Trophoblast cell (in vitro differentiated cells and primary cell): ENCODE data around the gene ACLY. TPM values are rescaled to one million over a fixed set of nuclear protein-coding genes. Genes with fewer than 3 reads are reported as not detected.
A peak's percentile ranks its signal among the peaks of the same experiment; 100 is the strongest.

ENCODE experiments used
- DNase-seq, 2 donors: peaks; one replicate each; pipeline ENCODE4 v3.0.0-alpha.2; 2016
- H2AFZ ChIP-seq: 2 replicates; pipeline ENCODE4 v1.6.1; 2013; ENCODE audit warnings: low read length, moderate library complexity, mild to moderate bottlenecking; ENCODE audit not compliant: insufficient read depth, poor library complexity
- H2AK5ac ChIP-seq: 2 replicates; pipeline ENCODE4 v1.6.1; 2013; ENCODE audit warnings: mild to moderate bottlenecking, low read length
- H2BK120ac ChIP-seq: 2 replicates; pipeline ENCODE4 v1.6.1; 2013; ENCODE audit warnings: low read length, mild to moderate bottlenecking, moderate library complexity; ENCODE audit not compliant: insufficient read depth, poor library complexity
- H2BK12ac ChIP-seq: 2 replicates; pipeline ENCODE4 v1.6.1; 2013; ENCODE audit warnings: mild to moderate bottlenecking, low read length, moderate library complexity
- H2BK5ac ChIP-seq: 2 replicates; pipeline ENCODE4 v1.6.1; 2013; ENCODE audit warnings: low read length, low read depth, moderate library complexity, mild to moderate bottlenecking; ENCODE audit not compliant: poor library complexity
- H3K14ac ChIP-seq: 2 replicates; pipeline ENCODE4 v1.6.1; 2013; ENCODE audit warnings: mild to moderate bottlenecking, low read length
- H3K18ac ChIP-seq: 2 replicates; pipeline ENCODE4 v1.6.1; 2013; ENCODE audit warnings: mild to moderate bottlenecking, low read length
- H3K23ac ChIP-seq: 2 replicates; pipeline ENCODE4 v1.6.1; 2013; ENCODE audit warnings: low read length
- H3K27ac ChIP-seq: 2 replicates; pipeline ENCODE4 v1.5.1; 2013; ENCODE audit warnings: low read depth, mild to moderate bottlenecking, inconsistent platforms, low read length, moderate library complexity
- H3K27me3 ChIP-seq: 2 replicates; pipeline ENCODE4 v1.6.1; 2013; ENCODE audit warnings: inconsistent platforms, mild to moderate bottlenecking, low read length, moderate library complexity; ENCODE audit not compliant: insufficient read depth
- H3K36me3 ChIP-seq, 2 experiments: 1 replicate in 1 of 2; 2 replicates in 1 of 2; pipeline ENCODE4 v1.6.1; 2013; ENCODE audit warnings: low read length in 2 of 2, mild to moderate bottlenecking in 2 of 2, moderate library complexity in 1 of 2; ENCODE audit not compliant: insufficient read depth in 2 of 2, control insufficient read depth in 1 of 2
- H3K4ac ChIP-seq: 2 replicates; pipeline ENCODE4 v1.6.1; 2013; ENCODE audit warnings: low read depth, mild to moderate bottlenecking, low read length, moderate library complexity
- H3K4me1 ChIP-seq, 2 experiments: 1 replicate in 1 of 2; 2 replicates in 1 of 2; pipeline ENCODE4 v1.6.1; 2013; ENCODE audit warnings: low read length in 2 of 2, mild to moderate bottlenecking in 2 of 2, moderate library complexity in 1 of 2; ENCODE audit not compliant: insufficient read depth in 2 of 2, control insufficient read depth in 1 of 2
- H3K4me2 ChIP-seq: 2 replicates; pipeline ENCODE4 v1.6.1; 2013; ENCODE audit warnings: inconsistent platforms, mild to moderate bottlenecking, low read length, moderate library complexity
- H3K4me3 ChIP-seq: 2 replicates; pipeline ENCODE4 v1.5.1; 2013; ENCODE audit warnings: mild to moderate bottlenecking, low read depth, low read length, inconsistent platforms
- H3K79me1 ChIP-seq: one replicate; pipeline ENCODE4 v1.6.1; 2013; ENCODE audit warnings: low read length
- H3K79me2 ChIP-seq: 2 replicates; pipeline ENCODE4 v1.6.1; 2013; ENCODE audit warnings: low read length, mild to moderate bottlenecking; ENCODE audit not compliant: control insufficient read depth, insufficient read depth, poor library complexity
- H3K9ac ChIP-seq: 2 replicates; pipeline ENCODE4 v1.6.1; 2013; ENCODE audit warnings: mild to moderate bottlenecking, low read length
- H3K9me3 ChIP-seq: 2 replicates; pipeline ENCODE4 v1.6.1; 2013; ENCODE audit warnings: low read depth, mild to moderate bottlenecking, control low read depth, inconsistent platforms, low read length; ENCODE audit not compliant: insufficient read depth
- H4K12ac ChIP-seq: 2 replicates; pipeline ENCODE4 v1.6.1; 2013; ENCODE audit warnings: low read depth, mild to moderate bottlenecking, low read length, moderate library complexity
- H4K8ac ChIP-seq: 2 replicates; pipeline ENCODE4 v1.6.1; 2013; ENCODE audit warnings: low read depth, mild to moderate bottlenecking, low read length, moderate library complexity
- H4K91ac ChIP-seq: one replicate; pipeline ENCODE4 v1.6.1; 2013; ENCODE audit warnings: low read depth, mild to moderate bottlenecking, low read length, moderate library complexity
- WGBS: extraction: QIAGEN DNeasy Blood & Tissue Kit; methylation state at CpG from one replicate; pipeline ENCODE4 v1.1.7; 2013; ENCODE audit warnings: missing lambda C conversion rate; ENCODE audit not compliant: insufficient read length, insufficient coverage; ENCODE audit errors: extremely low coverage; 5-methylcytosine and 5-hydroxymethylcytosine counted together
- polyA plus RNA-seq: library from polyadenylated mRNA; stranded (reverse); fragments of 200-250 nt; gene quantifications from 2 replicates; pipeline ENCODE4 v1.2.3, GENCODE V29; 2013

Gene ACLY
- 147 TPM in 2 replicates for polyA plus RNA-seq

- peak within 1 kb of the TSS; percentile 94 for H2AFZ ChIP-seq
- peak within 1 kb of the TSS; percentile 97 for H3K14ac ChIP-seq
- H3K27ac ChIP-seq: peak within 1 kb of the TSS; percentile 92
- peak within 1 kb of the TSS; percentile 41 for H3K23ac ChIP-seq
- H2AK5ac ChIP-seq: peak within 1 kb of the TSS; percentile 17
- DNase-seq: peak; percentile 99
- H3K4me1 ChIP-seq: peaks cover 22 to 35% of the 10 kb centered on the region in 2 experiments
- peak within 1 kb of the TSS; percentile 85 for H3K9ac ChIP-seq
- peaks cover 3 to 9% of the 10 kb centered on the region in 2 experiments for H3K36me3 ChIP-seq
- peaks cover 30% of the 10 kb centered on the region for H3K79me2 ChIP-seq
- peak within 1 kb of the TSS; percentile 83 for H3K18ac ChIP-seq
- H2BK120ac ChIP-seq: peak within 1 kb of the TSS; percentile 98
- peak within 1 kb of the TSS; percentile 95 for H3K4me2 ChIP-seq
- peaks cover 14% of the 10 kb centered on the region for H3K79me1 ChIP-seq
- peak within 1 kb of the TSS; percentile 95 for H3K4ac ChIP-seq
- H4K91ac ChIP-seq: peak within 1 kb of the TSS; percentile 94
- no peak within 1 kb of the TSS for H2BK12ac ChIP-seq
- H3K27me3 ChIP-seq: no peaks in the 10 kb centered on the region
- H4K12ac ChIP-seq: peak within 1 kb of the TSS; percentile 96
- H2BK5ac ChIP-seq: peak within 1 kb of the TSS; percentile 99
- no peaks in the 10 kb centered on the region for H3K9me3 ChIP-seq
- H4K8ac ChIP-seq: peak within 1 kb of the TSS; percentile 91
- WGBS: no CpG with 5 or more reads among the region's 80 CpGs
- H3K4me3 ChIP-seq: peak within 1 kb of the TSS; percentile 86
Measured at GRCh38 chr17:41918314-41919164, at the start of gene ACLY. ACLY (minus strand) TSS chr17:41918951; CDS start chr17:41913873, 5,078 bp downstream.

- H4K91ac ChIP-seq: no peak overlapping the region
- H4K8ac ChIP-seq: no peak overlapping the region
- H3K4ac ChIP-seq: no peak overlapping the region
- H2AK5ac ChIP-seq: no peak overlapping the region
- WGBS: no CpG with 5 or more reads among the region's 37 CpGs
- H3K18ac ChIP-seq: no peak overlapping the region
- H3K36me3 ChIP-seq: peaks cover 28 to 34% of the 10 kb centered on the region in 2 experiments
- H3K27me3 ChIP-seq: no peaks in the 10 kb centered on the region
- no peak overlapping the region for H3K23ac ChIP-seq
- no peak overlapping the region for H2BK12ac ChIP-seq
- H3K4me3 ChIP-seq: no peak overlapping the region
- H3K79me2 ChIP-seq: peaks cover 6% of the 10 kb centered on the region
- no peaks in the 10 kb centered on the region for H3K9me3 ChIP-seq
- no peak overlapping the region for H3K27ac ChIP-seq
- H2AFZ ChIP-seq: no peak overlapping the region
- no peak overlapping the region for H3K14ac ChIP-seq
- no peak overlapping the region for H3K9ac ChIP-seq
- H2BK5ac ChIP-seq: no peak overlapping the region
- H3K79me1 ChIP-seq: peaks cover 6% of the 10 kb centered on the region
- no peak overlapping the region for H2BK120ac ChIP-seq
- no peak overlapping the region for H4K12ac ChIP-seq
- no peak for DNase-seq
- H3K4me2 ChIP-seq: peak overlapping the region; percentile 86
- peaks cover 8 to 9% of the 10 kb centered on the region in 2 experiments for H3K4me1 ChIP-seq
Measured at GRCh38 chr17:41967921-41968578, 49.3 kb upstream of the ACLY start.

- Histone ChIP-seq H2BK12ac (no peak overlapping the region), H3K9ac (peak overlapping the region; percentile 95), H3K27ac (peak overlapping the region; percentile 36), H3K36me3 (peaks cover 24 to 26% of the 10 kb centered on the region in 2 experiments), H2BK5ac (peak overlapping the region; percentile 52), H4K8ac (peak overlapping the region; percentile 83), H3K4me3 (peak overlapping the region; percentile 81), H2AK5ac (no peak overlapping the region), H3K4ac (peak overlapping the region; percentile 44), H4K12ac (peak overlapping the region; percentile 14), H3K27me3 (no peaks in the 10 kb centered on the region), H3K4me2 (peak overlapping the region; percentile 86), H2AFZ (peak overlapping the region; percentile 66), H3K4me1 (peaks cover 8 to 9% of the 10 kb centered on the region in 2 experiments), H3K79me2 (peaks cover 6% of the 10 kb centered on the region), H4K91ac (peak overlapping the region; percentile 80), H3K18ac (peak overlapping the region; percentile 72), H3K79me1 (peaks cover 6% of the 10 kb centered on the region), H2BK120ac (peak overlapping the region; percentile 38), H3K23ac (no peak overlapping the region), H3K9me3 (no peaks in the 10 kb centered on the region), H3K14ac (peak overlapping the region; percentile 65)
- DNase-seq: peak in 1 of 2 donors; percentile 50
- no CpG with 5 or more reads among the region's 39 CpGs for WGBS
Measured at GRCh38 chr17:41967141-41967920, 48.6 kb upstream of the ACLY start.
